ENCODE measurements around the gene GAGE10. TPM values are rescaled to one million over a fixed set of nuclear protein-coding genes. Genes with fewer than 3 reads are reported as not detected.

GAGE10 gene
- total RNA-seq, 2 experiments from 2014 or later, result not detected

- no peaks in the 10 kb centered on the region for H3K79me2 ChIP-seq (ENCODE audit: insufficient read depth, low read depth, low read length)
- no peak overlapping the region for H3K4me2 ChIP-seq (ENCODE audit: low read length)
- no peaks in the 10 kb centered on the region for H4K20me1 ChIP-seq (ENCODE audit: insufficient read depth, low read length)
- DNase-seq (ENCODE audit: low spot score), result no peak
- peaks cover 7% of the 10 kb centered on the region for H3K4me1 ChIP-seq (ENCODE audit: insufficient read depth, low read length, poor library complexity, severe bottlenecking)
- POLR2A ChIA-PET, result interaction anchor here (0.5 kb wide), 1 partner anchor 73 kb away, joined by 3 read pairs; no protein-coding TSS in a partner anchor
- no peaks in the 10 kb centered on the region for H3K9me2 ChIP-seq (ENCODE audit: insufficient read depth, low read length)
- H3K27ac ChIP-seq (ENCODE audit: low read depth, low read length, poor library complexity, severe bottlenecking), result no peak overlapping the region
- no TSS peak for BruUV-seq (replicated peaks)
- H2AFZ ChIP-seq (ENCODE audit: low read length), result no peak overlapping the region
- no peak for TF ChIP-seq CTCF (conservative IDR thresholded peaks at IDR 0.05; ENCODE audit: low read length)
- TF ChIP-seq EZH2phosphoT487 (IDR thresholded peaks at IDR 0.05; ENCODE audit: borderline replicate concordance, low read depth, low read length), result no peak
- no peaks in the 10 kb centered on the region for H3K9me3 ChIP-seq (ENCODE audit: low read length)
- no peak overlapping the region for H3K4me3 ChIP-seq (ENCODE audit: low read depth, low read length, poor library complexity, severe bottlenecking)
- intact Hi-C loops (cut with micrococcal nuclease; ENCODE audit: unreplicated experiment), result loop anchor here (10.0 kb wide), 1 partner anchor 139 kb away; the partner anchor contains the start of gene GPKOW
- no peaks in the 10 kb centered on the region for H3K36me3 ChIP-seq (ENCODE audit: insufficient read depth, low read length)
- CTCF ChIA-PET (ENCODE audit: unreplicated experiment), result no interaction called here
These were observed 39.8 kb upstream of the GAGE10 start for GRCh38 chrX:49263631-49264030.

- no peak within 1 kb of the TSS for H2AFZ ChIP-seq (ENCODE audit: low read length)
- TF ChIP-seq CTCF (conservative IDR thresholded peaks at IDR 0.05; ENCODE audit: low read length), result no peak
- TF ChIP-seq EZH2phosphoT487 (IDR thresholded peaks at IDR 0.05; ENCODE audit: borderline replicate concordance, low read depth, low read length), result no peak
- ChIA-PET CTCF (ENCODE audit: unreplicated experiment) (no interaction called here), POLR2A (no interaction called here)
- no peaks in the 10 kb centered on the region for H3K9me3 ChIP-seq (ENCODE audit: low read length)
- intact Hi-C loops (cut with micrococcal nuclease; ENCODE audit: unreplicated experiment), result loop anchor here (10.0 kb wide), 1 partner anchor 140 kb away; the partner anchor contains the start of gene GPKOW
- no peak for DNase-seq (ENCODE audit: low spot score)
- H4K20me1 ChIP-seq (ENCODE audit: insufficient read depth, low read length), result no peaks in the 10 kb centered on the region
- peaks cover 7% of the 10 kb centered on the region for H3K4me1 ChIP-seq (ENCODE audit: insufficient read depth, low read length, poor library complexity, severe bottlenecking)
- H3K79me2 ChIP-seq (ENCODE audit: insufficient read depth, low read depth, low read length), result no peaks in the 10 kb centered on the region
- H3K9me2 ChIP-seq (ENCODE audit: insufficient read depth, low read length), result no peaks in the 10 kb centered on the region
- H3K36me3 ChIP-seq (ENCODE audit: insufficient read depth, low read length), result no peaks in the 10 kb centered on the region
- H3K27ac ChIP-seq (ENCODE audit: low read depth, low read length, poor library complexity, severe bottlenecking), result no peak within 1 kb of the TSS
- H3K4me3 ChIP-seq (ENCODE audit: low read depth, low read length, poor library complexity, severe bottlenecking), result no peak within 1 kb of the TSS
- H3K4me2 ChIP-seq (ENCODE audit: low read length), result no peak within 1 kb of the TSS
- no TSS peak for BruUV-seq (replicated peaks)
These were observed 39.0 kb upstream of the GAGE10 start, which contains the start of gene FOXP3 for GRCh38 chrX:49264460-49264859. Gene FOXP3 (minus strand): TSS chrX:49264710. CDS start chrX:49258505, 6,205 bp downstream.

Data from OCI-LY7 (cell line).